GM12892 (cell line): ENCODE data around the gene WARS2.

Experiments
- POLR2A ChIP-seq: IDR thresholded peaks from 2 replicates; pipeline ENCODE4 v1.6.1; 2011; ENCODE audit warnings: low read depth, low read length, control low read depth
- POLR2AphosphoS5 ChIP-seq: IDR thresholded peaks from 2 replicates; pipeline ENCODE4 v1.6.1; 2011; ENCODE audit warnings: low read depth, low read length, control low read depth
- TAF1 ChIP-seq: IDR thresholded peaks from 2 replicates; pipeline ENCODE4 v1.6.1; 2011; ENCODE audit warnings: low read depth, mild to moderate bottlenecking, control low read depth, low read length, borderline replicate concordance

DNA sequence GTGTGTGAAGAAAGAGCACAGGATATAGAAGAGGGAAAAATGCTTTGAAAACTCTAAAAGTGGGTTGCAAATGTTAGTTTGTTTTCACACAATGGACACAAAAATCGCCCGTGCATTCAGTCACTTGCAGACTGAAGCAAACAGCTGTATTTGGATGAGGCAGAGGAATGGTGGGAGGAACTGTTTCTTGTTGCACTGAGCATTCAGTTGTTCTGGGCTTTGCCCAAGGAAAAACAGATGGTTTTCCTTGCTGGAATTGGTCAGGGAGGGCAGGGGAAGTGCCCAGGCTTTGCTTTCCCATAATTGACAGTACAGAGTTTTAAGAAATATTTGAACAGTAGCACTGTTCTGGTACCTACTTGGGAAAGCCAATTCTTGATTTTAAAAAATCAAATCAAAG, 19.5 kb upstream of the WARS2 start:
- TF ChIP-seq POLR2A (no peak), TAF1 (no peak), POLR2AphosphoS5 (no peak)
